KOPT-K1 (cell line): ENCODE data around the gene AGTRAP.

Experiments
- H3K27ac ChIP-seq: fragments of 200-600 bp; sonication (generic); 2 replicates; pipeline ENCODE4 v1.5.1; 2016; ENCODE audit warnings: antibody characterized with exemption, mild to moderate bottlenecking, low read depth, low read length; ENCODE audit not compliant: poor library complexity, severe bottlenecking
- H3K36me3 ChIP-seq: fragments of 200-600 bp; sonication (generic); 2 replicates; pipeline ENCODE4 v1.5.1; 2017; ENCODE audit warnings: antibody characterized with exemption, mild to moderate bottlenecking, low read length, moderate library complexity; ENCODE audit not compliant: insufficient read depth
- H3K9me3 ChIP-seq: fragments of 200-600 bp; sonication (generic); 2 replicates; pipeline ENCODE4 v1.5.1; 2017; ENCODE audit warnings: antibody characterized with exemption, low read length, mild to moderate bottlenecking; ENCODE audit not compliant: insufficient read depth, poor library complexity, severe bottlenecking

AGTRAP gene

GRCh38 chr1:11738783-11739182 lies 2.8 kb downstream of the AGTRAP start:
- Histone ChIP-seq H3K9me3 (no peaks in the 10 kb centered on the region), H3K36me3 (no peaks in the 10 kb centered on the region), H3K27ac (no peak overlapping the region)

- Histone ChIP-seq H3K27ac (no peak overlapping the region), H3K36me3 (no peaks in the 10 kb centered on the region), H3K9me3 (no peaks in the 10 kb centered on the region)
Observed at GRCh38 chr1:11740258-11741192, 4.6 kb downstream of the AGTRAP start.

GRCh38 chr1:11741482-11741881 lies 5.5 kb downstream of the AGTRAP start:
- Histone ChIP-seq H3K36me3 (no peaks in the 10 kb centered on the region), H3K27ac (no peak overlapping the region), H3K9me3 (no peaks in the 10 kb centered on the region)

- no peaks in the 10 kb centered on the region for H3K9me3 ChIP-seq
- H3K36me3 ChIP-seq, result no peaks in the 10 kb centered on the region
- H3K27ac ChIP-seq, result no peak overlapping the region
Observed at GRCh38 chr1:11741919-11742558, 6.1 kb downstream of the AGTRAP start.

- Histone ChIP-seq H3K27ac (no peak overlapping the region), H3K36me3 (no peaks in the 10 kb centered on the region), H3K9me3 (no peaks in the 10 kb centered on the region)
Observed at GRCh38 chr1:11744287-11744686, 8.4 kb downstream of the AGTRAP start.

GRCh38 chr1:11746092-11746491 lies 10.2 kb downstream of the AGTRAP start:
- Histone ChIP-seq H3K9me3 (no peaks in the 10 kb centered on the region), H3K27ac (no peak overlapping the region), H3K36me3 (no peaks in the 10 kb centered on the region)

GRCh38 chr1:11746795-11747487 lies 11.0 kb downstream of the AGTRAP start:
- H3K9me3 ChIP-seq, result no peaks in the 10 kb centered on the region
- H3K36me3 ChIP-seq, result no peaks in the 10 kb centered on the region
- H3K27ac ChIP-seq, result no peak overlapping the region

- Histone ChIP-seq H3K27ac (no peak overlapping the region), H3K9me3 (no peaks in the 10 kb centered on the region), H3K36me3 (no peaks in the 10 kb centered on the region)
Observed at GRCh38 chr1:11748294-11749202, 12.6 kb downstream of the AGTRAP start.

- no peaks in the 10 kb centered on the region for H3K36me3 ChIP-seq
- no peak overlapping the region for H3K27ac ChIP-seq
- H3K9me3 ChIP-seq, result no peaks in the 10 kb centered on the region
Observed at GRCh38 chr1:11749203-11749689, 13.3 kb downstream of the AGTRAP start.

GRCh38 chr1:11749996-11750395 lies 14.1 kb downstream of the AGTRAP start:
- Histone ChIP-seq H3K27ac (no peak overlapping the region), H3K36me3 (no peaks in the 10 kb centered on the region), H3K9me3 (no peaks in the 10 kb centered on the region)

GRCh38 chr1:11751087-11751486 lies 15.2 kb downstream of the AGTRAP start:
- no peak overlapping the region for H3K27ac ChIP-seq
- no peaks in the 10 kb centered on the region for H3K9me3 ChIP-seq
- H3K36me3 ChIP-seq, result no peaks in the 10 kb centered on the region

- H3K27ac ChIP-seq, result no peak overlapping the region
- no peaks in the 10 kb centered on the region for H3K9me3 ChIP-seq
- no peaks in the 10 kb centered on the region for H3K36me3 ChIP-seq
Observed at GRCh38 chr1:11752359-11753088, 16.6 kb downstream of the AGTRAP start.

- no peaks in the 10 kb centered on the region for H3K36me3 ChIP-seq
- H3K9me3 ChIP-seq, result no peaks in the 10 kb centered on the region
- no peak overlapping the region for H3K27ac ChIP-seq
Observed at GRCh38 chr1:11753555-11754208, 17.7 kb downstream of the AGTRAP start.
